Measurements from ENCODE around the gene ADAM19. TPM values are rescaled to one million over a fixed set of nuclear protein-coding genes. Genes with fewer than 3 reads are reported as not detected.
"Not testable (repeated sequence)": the region's sequence is repeated elsewhere in the genome, so short reads cannot be mapped to it uniquely, and the experiment has no call there.

The ADAM19 gene
- total RNA-seq, 6 experiments from 2014 or later = 1.8 to 9.4 (median 4.5) TPM

- ATAC-seq (peak in 1 of 4 donors; percentile 60), DNase-seq (peak in 1 of 3 donors; percentile 40)
- no peak overlapping the region for H3K4me3 ChIP-seq
- no peaks in the 10 kb centered on the region for H3K9me3 ChIP-seq
- H3K36me3 ChIP-seq = no peaks in the 10 kb centered on the region
- 21% methylated on average over 4 of the region's 4 CpGs for WGBS (ENCODE audit: insufficient coverage, low coverage, low lambda C conversion rate, missing lambda C conversion rate)
- no peaks in the 10 kb centered on the region for H3K4me1 ChIP-seq
- no peaks in the 10 kb centered on the region for H3K27me3 ChIP-seq
- H3K27ac ChIP-seq = no peak overlapping the region
- TF ChIP-seq CTCF (IDR thresholded peaks at IDR 0.05) = no peak
- no peak for TF ChIP-seq POLR2A (IDR thresholded peaks at IDR 0.05)
- intact Hi-C loops (cut with DNase I) = loop anchor here in 1 of 2 donors (10.0 kb wide), 1 partner anchor 271 kb away; no protein-coding TSS in a partner anchor
Observed at GRCh38 chr5:157444224-157444623, 131.4 kb downstream of the ADAM19 start.

GRCh38 chr5:157443041-157443549 lies 132.5 kb downstream of the ADAM19 start:
- H3K27ac ChIP-seq = no peak overlapping the region
- no peaks in the 10 kb centered on the region for H3K9me3 ChIP-seq
- ATAC-seq = no peak
- no peak for DNase-seq
- intact Hi-C loops (cut with DNase I) = loop anchor here in 1 of 2 donors (10.0 kb wide), 1 partner anchor 272 kb away; no protein-coding TSS in a partner anchor
- no peaks in the 10 kb centered on the region for H3K27me3 ChIP-seq
- H3K36me3 ChIP-seq = no peaks in the 10 kb centered on the region
- H3K4me1 ChIP-seq = no peaks in the 10 kb centered on the region
- TF ChIP-seq CTCF (IDR thresholded peaks at IDR 0.05) (no peak), POLR2A (IDR thresholded peaks at IDR 0.05) (no peak)
- H3K4me3 ChIP-seq = no peak overlapping the region
- WGBS (ENCODE audit: insufficient coverage, low coverage, low lambda C conversion rate, missing lambda C conversion rate) = 66% methylated on average over 6 of the region's 7 CpGs

- Histone ChIP-seq H3K4me1 (no peaks in the 10 kb centered on the region), H3K36me3 (no peaks in the 10 kb centered on the region), H3K4me3 (no peak overlapping the region), H3K27me3 (no peaks in the 10 kb centered on the region), H3K9me3 (no peaks in the 10 kb centered on the region), H3K27ac (no peak overlapping the region)
- no peak for DNase-seq
- intact Hi-C loops (cut with DNase I) = no loop called here
- TF ChIP-seq CTCF (IDR thresholded peaks at IDR 0.05) = no peak
- no peak for TF ChIP-seq POLR2A (IDR thresholded peaks at IDR 0.05)
- no peak for ATAC-seq
- WGBS (ENCODE audit: insufficient coverage, low coverage, low lambda C conversion rate, missing lambda C conversion rate) = 93% methylated on average over 3 of the region's 4 CpGs
Observed at GRCh38 chr5:157434096-157434495, 141.5 kb downstream of the ADAM19 start.

- no peaks in the 10 kb centered on the region for H3K4me1 ChIP-seq
- WGBS (ENCODE audit: insufficient coverage, low coverage, low lambda C conversion rate, missing lambda C conversion rate) = 31% methylated on average over 4 of the region's 4 CpGs
- DNase-seq (no peak), ATAC-seq (peak; percentile 88 to 98 (median 93))
- no peak overlapping the region for H3K4me3 ChIP-seq
- TF ChIP-seq POLR2A (IDR thresholded peaks at IDR 0.05) = no peak
- TF ChIP-seq CTCF (IDR thresholded peaks at IDR 0.05) = peak; percentile 52 to 70 (median 62)
- H3K9me3 ChIP-seq = no peaks in the 10 kb centered on the region
- H3K27me3 ChIP-seq = no peaks in the 10 kb centered on the region
- no peaks in the 10 kb centered on the region for H3K36me3 ChIP-seq
- H3K27ac ChIP-seq = no peak overlapping the region
- intact Hi-C loops (cut with DNase I) = no loop called here
Observed at GRCh38 chr5:157431544-157432200, 143.9 kb downstream of the ADAM19 start.

GRCh38 chr5:157429920-157430319 lies 145.7 kb downstream of the ADAM19 start:
- intact Hi-C loops (cut with DNase I); H3K27me3 ChIP-seq; H3K4me1 ChIP-seq; H3K4me3 ChIP-seq; ATAC-seq; H3K9me3 ChIP-seq; DNase-seq; H3K36me3 ChIP-seq; H3K27ac ChIP-seq: not testable (repeated sequence)
- WGBS (ENCODE audit: insufficient coverage, low coverage, low lambda C conversion rate, missing lambda C conversion rate) = 100% methylated on average over 1 of the region's 5 CpGs
